Measurements from ENCODE around the gene LCOR. TPM values are rescaled to one million over a fixed set of nuclear protein-coding genes. Genes with fewer than 3 reads are reported as not detected.
"Not testable (repeated sequence)": the region's sequence is repeated elsewhere in the genome, so short reads cannot be mapped to it uniquely, and the experiment has no call there.

The LCOR gene
- total RNA-seq, 1 donor from 2014 or later, result 110 TPM

DNA sequence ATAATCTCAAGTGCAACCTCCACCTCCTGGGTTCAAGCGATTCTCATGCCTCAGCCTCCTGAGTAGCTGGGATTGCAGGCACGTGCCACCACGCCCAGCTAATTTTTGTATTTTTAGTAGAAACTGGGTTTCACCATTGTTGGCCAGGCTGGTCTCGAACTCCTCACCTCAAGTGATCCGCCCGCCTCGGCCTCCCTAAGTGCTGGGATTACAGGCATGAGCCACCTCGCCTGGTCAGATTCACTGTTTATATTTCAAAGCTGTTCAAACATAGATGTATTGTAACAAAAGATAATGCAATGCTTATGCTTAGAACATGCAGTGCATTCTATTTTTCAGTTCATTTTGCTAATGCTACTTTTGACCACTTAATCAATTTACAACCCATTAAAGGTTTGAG lies 111.1 kb downstream of the LCOR start:
- not testable (repeated sequence) for DNase-seq

DNA sequence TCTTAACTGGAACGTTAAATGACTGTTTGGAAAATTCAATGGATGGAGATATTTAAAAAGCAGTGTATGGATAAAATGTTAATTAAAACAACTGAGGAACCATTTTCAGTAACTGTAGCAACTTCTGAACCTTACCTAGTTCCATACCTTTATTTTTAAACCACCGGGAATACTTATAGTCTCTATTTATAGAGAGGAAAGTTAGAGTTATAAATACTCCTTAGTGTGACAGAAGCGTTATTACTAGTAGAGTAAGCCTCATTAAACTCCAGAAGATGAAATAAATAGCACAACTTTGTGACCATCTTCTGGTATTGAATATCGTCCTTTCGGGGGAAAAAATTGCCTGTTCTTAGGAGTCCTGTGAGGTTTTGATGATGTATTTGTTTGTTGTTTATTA lies 114.9 kb downstream of the LCOR start:
- no peak for DNase-seq

DNA sequence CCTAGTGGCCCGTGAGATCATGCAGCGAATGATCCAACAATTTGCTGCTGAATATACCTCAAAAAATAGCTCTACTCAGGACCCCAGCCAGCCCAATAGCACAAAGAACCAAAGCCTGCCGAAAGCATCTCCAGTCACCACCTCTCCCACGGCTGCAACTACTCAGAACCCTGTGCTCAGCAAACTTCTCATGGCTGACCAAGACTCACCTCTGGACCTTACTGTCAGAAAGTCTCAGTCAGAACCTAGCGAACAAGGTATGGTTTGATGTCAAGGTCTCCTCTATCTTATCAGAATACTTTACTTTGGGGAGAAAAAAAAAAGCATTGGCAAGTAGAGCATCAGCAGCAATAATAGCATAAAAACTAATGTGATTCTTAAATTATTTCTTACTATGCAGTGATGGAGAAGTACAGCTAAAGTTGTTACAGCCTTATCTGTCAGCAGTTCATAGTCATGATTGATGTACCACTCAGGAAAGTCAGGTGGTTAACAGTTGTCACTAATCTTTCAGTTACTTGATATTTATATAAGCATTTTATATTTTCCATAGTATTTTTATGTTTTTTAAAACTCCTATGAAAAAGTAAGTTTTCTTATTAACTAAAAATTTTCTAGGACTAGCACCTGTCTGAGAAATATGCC lies 117.1 kb downstream of the LCOR start:
- no peak for DNase-seq

DNA sequence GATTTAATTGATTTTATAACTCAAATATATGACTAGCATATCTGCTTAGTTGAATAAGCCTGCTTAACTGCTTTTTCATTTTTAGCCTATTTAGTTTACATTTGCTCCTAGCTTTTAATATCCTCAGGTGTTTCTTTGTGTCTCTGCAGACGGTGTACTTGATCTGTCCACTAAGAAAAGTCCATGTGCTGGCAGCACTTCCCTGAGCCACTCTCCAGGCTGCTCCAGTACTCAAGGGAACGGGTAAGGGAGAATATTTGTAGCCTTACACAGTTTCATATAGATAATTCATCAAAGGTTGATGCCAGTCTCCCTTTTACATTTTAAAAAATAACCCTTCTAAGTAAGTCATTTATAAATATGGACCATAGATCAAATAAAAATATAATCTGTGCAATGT lies 119.9 kb downstream of the LCOR start:
- no peak for DNase-seq

DNA sequence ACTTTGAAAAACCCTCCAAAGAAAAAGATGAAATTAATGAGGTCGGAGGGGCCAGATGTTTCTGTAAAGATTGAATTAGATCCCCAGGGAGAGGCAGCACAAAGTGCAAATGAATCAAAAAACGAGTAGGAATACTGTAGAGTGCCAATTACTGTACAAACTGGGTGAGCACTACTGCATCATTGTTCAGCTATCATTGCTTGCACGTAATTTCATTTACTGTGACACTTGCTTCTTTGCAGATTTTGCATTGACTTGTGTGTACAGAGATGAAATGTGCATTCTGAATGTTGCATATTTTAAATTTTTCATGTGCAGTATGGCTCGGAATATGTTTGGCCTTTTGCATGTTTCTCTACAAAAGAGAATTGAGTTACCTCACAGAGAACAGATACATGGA lies 123.7 kb downstream of the LCOR start:
- DNase-seq, result no peak

DNA sequence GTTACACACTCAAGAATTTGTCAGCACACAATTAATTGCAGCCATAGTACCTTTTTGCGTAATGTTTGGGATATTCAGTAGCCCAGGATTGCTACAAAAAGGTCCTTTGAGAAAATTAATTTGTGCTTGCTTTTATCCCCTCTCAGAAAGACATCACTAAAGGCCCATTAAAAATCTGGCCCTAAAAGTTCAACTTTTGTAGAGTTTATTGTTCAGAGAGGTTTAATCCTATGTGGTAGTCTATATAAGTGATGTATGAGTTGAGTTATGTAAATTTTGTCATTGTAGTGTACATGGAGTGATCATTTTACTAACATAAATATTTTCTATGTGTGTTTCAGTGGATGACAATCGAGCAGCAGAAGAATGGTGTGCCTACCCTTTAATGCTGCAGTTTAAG lies 126.0 kb downstream of the LCOR start:
- no peak for DNase-seq

GRCh38 chr10:96959733-96960132 lies 127.6 kb downstream of the LCOR start:
- no peak for DNase-seq

- DNase-seq, result no peak
These were observed 128.8 kb downstream of the LCOR start for GRCh38 chr10:96960872-96961271.

- no peak for DNase-seq
These were observed 132.0 kb downstream of the LCOR start for GRCh38 chr10:96964131-96964530.

DNA sequence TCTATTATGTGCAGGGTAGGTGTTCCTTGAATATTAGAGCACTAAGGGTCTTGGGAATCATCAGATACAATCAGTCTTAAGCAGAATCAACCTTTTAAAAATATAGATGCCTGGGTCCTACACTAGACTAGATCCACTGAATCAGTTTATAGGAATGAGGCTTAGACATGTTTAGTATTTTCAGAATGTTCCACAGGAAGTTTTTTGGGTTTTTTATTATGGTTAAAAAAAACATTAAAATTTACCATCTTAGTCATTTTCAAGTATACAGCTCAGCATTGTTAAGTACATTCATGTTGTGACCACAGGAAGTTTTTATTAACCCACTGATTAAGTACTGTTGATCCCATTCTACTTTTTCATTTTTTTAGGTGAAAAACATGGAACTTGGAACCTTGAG lies 135.7 kb downstream of the LCOR start:
- DNase-seq, result no peak

DNA sequence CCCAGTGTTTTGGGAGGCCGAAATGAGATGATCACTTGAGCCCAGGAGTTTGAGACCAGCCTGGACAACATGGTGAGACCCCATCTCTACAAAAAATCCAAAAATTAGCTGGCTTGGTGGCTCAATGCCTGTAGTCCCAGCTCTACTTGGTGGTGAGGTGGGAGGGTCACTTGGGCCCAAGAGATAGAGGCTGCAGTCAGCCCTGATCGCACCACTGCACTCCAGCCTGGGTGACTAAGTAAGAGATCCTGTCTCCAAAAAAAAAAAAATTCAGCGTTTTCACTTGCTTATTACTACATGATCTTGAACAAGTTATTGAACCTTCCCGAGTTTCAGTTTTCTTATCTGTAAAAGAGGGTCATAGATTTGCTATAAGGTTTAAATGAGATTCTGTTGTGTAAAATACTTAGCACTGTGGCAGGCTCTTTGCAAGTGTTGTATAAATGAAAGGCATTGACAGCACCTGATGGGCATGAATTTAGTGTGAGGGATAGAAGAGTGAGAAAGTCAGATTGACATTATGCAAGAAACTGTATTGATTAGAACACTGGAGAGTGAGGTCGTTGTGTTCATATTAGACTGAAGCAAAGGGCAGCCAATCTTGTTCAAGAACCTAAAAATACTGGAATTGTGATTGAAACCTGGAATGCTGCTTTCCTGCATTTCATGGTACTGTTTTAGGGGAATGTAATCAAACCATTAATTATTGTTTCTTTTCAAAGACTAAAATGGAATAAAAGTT lies 136.8 kb downstream of the LCOR start:
- no peak for DNase-seq

- no peak for DNase-seq
These were observed 139.2 kb downstream of the LCOR start for GRCh38 chr10:96971324-96971723.

DNA sequence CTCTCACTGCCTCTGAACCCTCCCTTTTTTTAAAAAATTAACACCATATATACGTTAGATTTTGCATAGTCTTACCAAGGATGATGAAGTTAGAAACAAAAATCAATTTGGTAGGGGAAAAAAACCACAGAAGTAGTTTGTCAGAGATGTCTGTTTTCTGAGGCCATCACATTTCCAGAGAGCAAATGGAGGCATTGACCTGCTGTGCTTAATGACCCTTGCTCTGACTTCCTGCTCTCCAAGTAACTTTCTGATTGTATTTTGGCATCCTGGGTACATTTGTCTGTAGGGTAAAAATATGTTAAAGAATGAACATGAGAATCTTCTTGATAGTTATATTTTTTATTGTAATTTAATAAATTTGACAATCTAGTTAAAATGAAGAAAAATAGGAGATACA lies 140.2 kb downstream of the LCOR start:
- DNase-seq, result no peak

- DNase-seq, result no peak
These were observed 142.0 kb downstream of the LCOR start for GRCh38 chr10:96973809-96974747.

GRCh38 chr10:96975136-96975535 lies 143.0 kb downstream of the LCOR start:
- DNase-seq, result no peak

GRCh38 chr10:96978621-96979154 lies 146.6 kb downstream of the LCOR start:
- no peak for DNase-seq

- DNase-seq, result no peak
These were observed 150.2 kb downstream of the LCOR start for GRCh38 chr10:96982149-96982930.

DNA sequence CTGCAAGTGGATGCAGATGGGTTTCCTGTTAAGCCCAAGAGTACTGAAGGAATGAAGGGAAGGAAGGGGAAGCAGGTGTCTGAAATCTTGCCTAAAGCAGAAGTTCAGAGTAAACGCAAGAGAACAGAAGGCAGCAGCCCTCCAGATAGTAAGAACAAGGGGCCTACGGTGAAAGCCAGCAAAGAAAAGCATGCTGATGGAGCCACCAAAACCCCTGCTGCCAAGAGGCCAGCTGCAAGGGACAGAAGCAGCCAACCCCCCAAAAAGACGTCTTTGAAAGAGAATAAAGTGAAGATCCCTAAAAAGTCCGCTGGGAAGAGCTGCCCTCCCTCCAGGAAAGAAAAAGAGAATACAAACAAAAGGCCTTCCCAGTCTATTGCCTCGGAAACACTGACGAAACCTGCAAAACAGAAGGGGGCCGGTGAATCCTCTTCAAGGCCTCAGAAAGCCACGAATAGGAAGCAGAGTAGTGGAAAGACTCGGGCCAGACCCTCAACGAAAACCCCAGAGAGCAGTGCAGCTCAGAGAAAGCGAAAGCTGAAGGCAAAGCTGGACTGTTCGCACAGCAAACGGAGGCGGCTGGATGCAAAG lies 152.5 kb downstream of the LCOR start:
- no peak for DNase-seq

DNA sequence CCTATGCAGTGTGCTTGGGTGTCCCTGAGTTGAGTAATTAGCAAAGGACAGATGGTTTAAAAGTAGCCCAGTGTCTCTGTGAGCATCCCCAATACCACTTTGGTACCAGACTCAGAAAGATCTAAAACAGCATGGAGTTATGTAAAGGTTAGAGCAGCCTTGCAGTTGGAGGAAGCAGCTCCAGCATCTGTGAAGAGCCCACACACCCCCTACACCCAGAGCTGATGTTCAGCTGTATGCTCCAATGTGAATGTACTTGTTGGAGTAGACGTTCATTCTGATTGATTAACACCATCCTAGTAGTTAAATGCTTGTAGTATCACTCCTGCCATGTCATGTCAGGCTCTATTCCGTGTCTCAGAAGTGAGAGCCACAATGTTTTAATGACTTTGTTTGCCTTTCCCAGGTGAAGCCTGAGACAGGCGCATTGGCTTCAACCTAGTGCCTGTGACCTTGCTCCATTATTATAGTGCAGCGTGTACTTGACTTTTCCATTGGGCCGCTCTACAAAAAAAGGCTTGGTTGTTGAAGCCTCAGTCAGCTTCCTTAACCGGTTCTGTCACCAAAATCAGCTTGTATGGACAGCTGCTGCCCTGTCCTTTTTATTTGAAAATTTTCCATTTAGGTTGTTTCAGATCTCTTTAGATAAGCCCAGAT lies 154.2 kb downstream of the LCOR start:
- no peak for DNase-seq

- DNase-seq, result no peak
These were observed 155.2 kb downstream of the LCOR start for GRCh38 chr10:96987141-96987841.

DNA sequence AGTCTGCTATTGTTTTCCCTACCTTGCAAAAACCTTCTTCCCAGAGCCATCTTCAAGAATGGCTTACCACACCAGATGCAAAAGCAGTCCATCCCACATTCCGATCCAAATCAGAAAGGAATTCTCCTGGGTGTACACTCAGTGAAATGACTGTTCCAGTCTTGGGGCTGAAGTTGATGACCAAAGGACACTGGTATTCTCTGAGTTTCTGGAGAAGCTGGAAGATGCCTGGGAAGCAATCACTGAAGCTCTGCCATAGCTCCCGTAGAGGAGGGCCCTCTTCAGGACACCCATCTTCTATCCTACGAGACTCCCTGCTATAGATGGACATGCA lies 155.7 kb downstream of the LCOR start:
- DNase-seq, result no peak

Measured in occipital lobe (tissue), 2 donors.